ENCODE results near the gene TMEM221. TPM values are rescaled to one million over a fixed set of nuclear protein-coding genes. Genes with fewer than 3 reads are reported as not detected.

TMEM221 gene
- total and polyA plus RNA-seq, 9 of the 15 experiments (the other 6 are each of a cell fraction or from before 2014, with no cell fraction given), result 0.06 to 0.35 TPM; not detected in 7

DNA sequence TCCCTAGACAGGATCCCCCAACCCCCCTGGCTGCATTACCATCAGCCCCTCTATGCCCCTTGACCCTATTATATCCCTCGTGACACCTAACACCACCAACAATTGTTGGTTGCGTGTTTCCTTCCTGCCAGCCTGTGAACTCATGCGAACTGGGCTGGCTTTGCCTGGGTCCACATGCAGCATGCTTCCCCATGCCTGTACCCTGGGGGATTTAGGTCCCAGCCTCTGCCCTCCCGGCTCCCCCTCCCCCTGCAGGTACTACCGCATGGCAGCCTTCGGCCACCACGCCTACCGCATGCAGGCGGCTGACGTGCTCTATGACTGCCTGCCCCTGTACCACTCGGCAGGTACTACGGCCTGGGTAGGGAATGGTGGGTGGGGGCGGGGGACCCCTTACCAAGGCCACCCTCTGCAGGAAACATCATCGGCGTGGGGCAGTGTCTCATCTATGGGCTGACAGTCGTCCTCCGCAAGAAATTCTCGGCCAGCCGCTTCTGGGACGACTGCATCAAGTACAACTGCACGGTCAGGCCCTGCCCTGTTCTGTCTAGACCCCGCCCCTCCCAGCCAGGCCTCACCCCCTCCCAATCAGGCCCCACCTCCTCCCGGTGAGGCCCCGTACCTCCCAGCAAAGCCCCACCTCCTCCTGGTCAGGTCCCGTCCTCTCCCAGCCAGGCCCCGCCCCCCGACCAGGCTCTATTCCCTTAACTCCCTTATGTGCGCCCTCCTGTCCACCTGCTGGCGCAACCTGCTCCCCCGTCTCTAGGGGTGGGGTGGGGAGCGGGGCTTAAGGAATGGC, 40.3 kb upstream of the TMEM221 start (continued):
- TF ChIP-seq, protein P1, sequence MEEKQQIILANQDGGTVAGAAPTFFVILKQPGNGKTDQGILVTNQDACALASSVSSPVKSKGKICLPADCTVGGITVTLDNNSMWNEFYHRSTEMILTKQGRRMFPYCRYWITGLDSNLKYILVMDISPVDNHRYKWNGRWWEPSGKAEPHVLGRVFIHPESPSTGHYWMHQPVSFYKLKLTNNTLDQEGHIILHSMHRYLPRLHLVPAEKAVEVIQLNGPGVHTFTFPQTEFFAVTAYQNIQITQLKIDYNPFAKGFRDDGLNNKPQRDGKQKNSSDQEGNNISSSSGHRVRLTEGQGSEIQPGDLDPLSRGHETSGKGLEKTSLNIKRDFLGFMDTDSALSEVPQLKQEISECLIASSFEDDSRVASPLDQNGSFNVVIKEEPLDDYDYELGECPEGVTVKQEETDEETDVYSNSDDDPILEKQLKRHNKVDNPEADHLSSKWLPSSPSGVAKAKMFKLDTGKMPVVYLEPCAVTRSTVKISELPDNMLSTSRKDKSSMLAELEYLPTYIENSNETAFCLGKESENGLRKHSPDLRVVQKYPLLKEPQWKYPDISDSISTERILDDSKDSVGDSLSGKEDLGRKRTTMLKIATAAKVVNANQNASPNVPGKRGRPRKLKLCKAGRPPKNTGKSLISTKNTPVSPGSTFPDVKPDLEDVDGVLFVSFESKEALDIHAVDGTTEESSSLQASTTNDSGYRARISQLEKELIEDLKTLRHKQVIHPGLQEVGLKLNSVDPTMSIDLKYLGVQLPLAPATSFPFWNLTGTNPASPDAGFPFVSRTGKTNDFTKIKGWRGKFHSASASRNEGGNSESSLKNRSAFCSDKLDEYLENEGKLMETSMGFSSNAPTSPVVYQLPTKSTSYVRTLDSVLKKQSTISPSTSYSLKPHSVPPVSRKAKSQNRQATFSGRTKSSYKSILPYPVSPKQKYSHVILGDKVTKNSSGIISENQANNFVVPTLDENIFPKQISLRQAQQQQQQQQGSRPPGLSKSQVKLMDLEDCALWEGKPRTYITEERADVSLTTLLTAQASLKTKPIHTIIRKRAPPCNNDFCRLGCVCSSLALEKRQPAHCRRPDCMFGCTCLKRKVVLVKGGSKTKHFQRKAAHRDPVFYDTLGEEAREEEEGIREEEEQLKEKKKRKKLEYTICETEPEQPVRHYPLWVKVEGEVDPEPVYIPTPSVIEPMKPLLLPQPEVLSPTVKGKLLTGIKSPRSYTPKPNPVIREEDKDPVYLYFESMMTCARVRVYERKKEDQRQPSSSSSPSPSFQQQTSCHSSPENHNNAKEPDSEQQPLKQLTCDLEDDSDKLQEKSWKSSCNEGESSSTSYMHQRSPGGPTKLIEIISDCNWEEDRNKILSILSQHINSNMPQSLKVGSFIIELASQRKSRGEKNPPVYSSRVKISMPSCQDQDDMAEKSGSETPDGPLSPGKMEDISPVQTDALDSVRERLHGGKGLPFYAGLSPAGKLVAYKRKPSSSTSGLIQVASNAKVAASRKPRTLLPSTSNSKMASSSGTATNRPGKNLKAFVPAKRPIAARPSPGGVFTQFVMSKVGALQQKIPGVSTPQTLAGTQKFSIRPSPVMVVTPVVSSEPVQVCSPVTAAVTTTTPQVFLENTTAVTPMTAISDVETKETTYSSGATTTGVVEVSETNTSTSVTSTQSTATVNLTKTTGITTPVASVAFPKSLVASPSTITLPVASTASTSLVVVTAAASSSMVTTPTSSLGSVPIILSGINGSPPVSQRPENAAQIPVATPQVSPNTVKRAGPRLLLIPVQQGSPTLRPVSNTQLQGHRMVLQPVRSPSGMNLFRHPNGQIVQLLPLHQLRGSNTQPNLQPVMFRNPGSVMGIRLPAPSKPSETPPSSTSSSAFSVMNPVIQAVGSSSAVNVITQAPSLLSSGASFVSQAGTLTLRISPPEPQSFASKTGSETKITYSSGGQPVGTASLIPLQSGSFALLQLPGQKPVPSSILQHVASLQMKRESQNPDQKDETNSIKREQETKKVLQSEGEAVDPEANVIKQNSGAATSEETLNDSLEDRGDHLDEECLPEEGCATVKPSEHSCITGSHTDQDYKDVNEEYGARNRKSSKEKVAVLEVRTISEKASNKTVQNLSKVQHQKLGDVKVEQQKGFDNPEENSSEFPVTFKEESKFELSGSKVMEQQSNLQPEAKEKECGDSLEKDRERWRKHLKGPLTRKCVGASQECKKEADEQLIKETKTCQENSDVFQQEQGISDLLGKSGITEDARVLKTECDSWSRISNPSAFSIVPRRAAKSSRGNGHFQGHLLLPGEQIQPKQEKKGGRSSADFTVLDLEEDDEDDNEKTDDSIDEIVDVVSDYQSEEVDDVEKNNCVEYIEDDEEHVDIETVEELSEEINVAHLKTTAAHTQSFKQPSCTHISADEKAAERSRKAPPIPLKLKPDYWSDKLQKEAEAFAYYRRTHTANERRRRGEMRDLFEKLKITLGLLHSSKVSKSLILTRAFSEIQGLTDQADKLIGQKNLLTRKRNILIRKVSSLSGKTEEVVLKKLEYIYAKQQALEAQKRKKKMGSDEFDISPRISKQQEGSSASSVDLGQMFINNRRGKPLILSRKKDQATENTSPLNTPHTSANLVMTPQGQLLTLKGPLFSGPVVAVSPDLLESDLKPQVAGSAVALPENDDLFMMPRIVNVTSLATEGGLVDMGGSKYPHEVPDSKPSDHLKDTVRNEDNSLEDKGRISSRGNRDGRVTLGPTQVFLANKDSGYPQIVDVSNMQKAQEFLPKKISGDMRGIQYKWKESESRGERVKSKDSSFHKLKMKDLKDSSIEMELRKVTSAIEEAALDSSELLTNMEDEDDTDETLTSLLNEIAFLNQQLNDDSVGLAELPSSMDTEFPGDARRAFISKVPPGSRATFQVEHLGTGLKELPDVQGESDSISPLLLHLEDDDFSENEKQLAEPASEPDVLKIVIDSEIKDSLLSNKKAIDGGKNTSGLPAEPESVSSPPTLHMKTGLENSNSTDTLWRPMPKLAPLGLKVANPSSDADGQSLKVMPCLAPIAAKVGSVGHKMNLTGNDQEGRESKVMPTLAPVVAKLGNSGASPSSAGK (IDR thresholded peaks at IDR 0.05), result peak; percentile 81
- peak; percentile 41 to 59 (median 44); a peak in 5 of 6 replicates for TF ChIP-seq CTCF (IDR thresholded peaks at IDR 0.05 in 2 of 3, conservative IDR thresholded peaks at IDR 0.05 in 1 of 3; ENCODE audit: insufficient read depth in 2 of 3, low read depth in 1 of 3, low read length in 3 of 3)
- no peak for TF ChIP-seq DPF2 (IDR thresholded peaks at IDR 0.05)
- TF ChIP-seq, protein P2, sequence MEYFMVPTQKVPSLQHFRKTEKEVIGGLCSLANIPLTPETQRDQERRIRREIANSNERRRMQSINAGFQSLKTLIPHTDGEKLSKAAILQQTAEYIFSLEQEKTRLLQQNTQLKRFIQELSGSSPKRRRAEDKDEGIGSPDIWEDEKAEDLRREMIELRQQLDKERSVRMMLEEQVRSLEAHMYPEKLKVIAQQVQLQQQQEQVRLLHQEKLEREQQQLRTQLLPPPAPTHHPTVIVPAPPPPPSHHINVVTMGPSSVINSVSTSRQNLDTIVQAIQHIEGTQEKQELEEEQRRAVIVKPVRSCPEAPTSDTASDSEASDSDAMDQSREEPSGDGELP (CRISPR knock-in tag; IDR thresholded peaks at IDR 0.05; ENCODE audit: borderline replicate concordance), result peak; percentile 42; the same call in 1 of the 2 replicates
- no peak for TF ChIP-seq KAT7 (CRISPR knock-in tag; IDR thresholded peaks at IDR 0.05; ENCODE audit: borderline replicate concordance)
- 0 out of 4 replicates have a peak, but pooled peaks of 1 of the 2 experiments have one; percentile 18 for TF ChIP-seq HDAC1 (IDR thresholded peaks at IDR 0.05)
- peak; percentile 26; the same call in 1 of the 2 replicates for TF ChIP-seq PHF8 (IDR thresholded peaks at IDR 0.05; ENCODE audit: borderline replicate concordance, low read length)
- TF ChIP-seq CTCFL (IDR thresholded peaks at IDR 0.05; ENCODE audit: borderline replicate concordance, insufficient read depth, low read depth, low read length, poor library complexity, severe bottlenecking), result peak; percentile 16

Data from K562 (cell line).